Measurements from ENCODE around the gene TDRD9. TPM values are rescaled to one million over a fixed set of nuclear protein-coding genes. Genes with fewer than 3 reads are reported as not detected.

The TDRD9 gene
- total and polyA plus RNA-seq, 8 donors: 0.63 to 9.1 (median 2.2) TPM

- H3K27ac ChIP-seq: no peak overlapping the region
- DNase-seq: peak in 1 of 4 donors; percentile 52
- H3K9me3 ChIP-seq: no peaks in the 10 kb centered on the region
- no peak overlapping the region for H3K4me3 ChIP-seq
- H3K36me3 ChIP-seq: no peaks in the 10 kb centered on the region
- intact Hi-C loops (cut with DNase I): no loop called here
- TF ChIP-seq CTCF (IDR thresholded peaks at IDR 0.05): no peak
- peak; percentile 33 for ATAC-seq
- no peaks in the 10 kb centered on the region for H3K27me3 ChIP-seq
- peaks cover 0 to 12% of the 10 kb centered on the region in 2 donors for H3K4me1 ChIP-seq
Observed at GRCh38 chr14:103889313-103890051, 38.8 kb upstream of the TDRD9 start.

GRCh38 chr14:103890052-103890371 is 38.2 kb upstream of the TDRD9 start:
- intact Hi-C loops (cut with DNase I): no loop called here
- H3K27ac ChIP-seq: no peak overlapping the region

GRCh38 chr14:103890821-103891666 is 37.2 kb upstream of the TDRD9 start:
- intact Hi-C loops (cut with DNase I): no loop called here
- H3K4me3 ChIP-seq: no peak overlapping the region
- H3K27ac ChIP-seq: no peak overlapping the region
- ATAC-seq (no peak), DNase-seq (peak in 1 of 4 donors; percentile 53)
- H3K9me3 ChIP-seq: no peaks in the 10 kb centered on the region
- peaks cover 0 to 12% of the 10 kb centered on the region in 2 donors for H3K4me1 ChIP-seq
- no peaks in the 10 kb centered on the region for H3K27me3 ChIP-seq
- no peaks in the 10 kb centered on the region for H3K36me3 ChIP-seq
- no peak for TF ChIP-seq CTCF (IDR thresholded peaks at IDR 0.05)

More at GRCh38 chr14:103890052-103890371, 38.2 kb upstream of the TDRD9 start:
- no peaks in the 10 kb centered on the region for H3K27me3 ChIP-seq
- ATAC-seq: no peak
- H3K4me3 ChIP-seq: no peak overlapping the region
- peaks cover 0 to 12% of the 10 kb centered on the region in 2 donors for H3K4me1 ChIP-seq
- H3K36me3 ChIP-seq: no peaks in the 10 kb centered on the region
- DNase-seq: peak in 1 of 4 donors; percentile 30
- TF ChIP-seq CTCF (IDR thresholded peaks at IDR 0.05): no peak
- H3K9me3 ChIP-seq: no peaks in the 10 kb centered on the region

GRCh38 chr14:103891667-103892215 is 36.5 kb upstream of the TDRD9 start:
- ATAC-seq (no peak), DNase-seq (peak in 1 of 4 donors; percentile 65)
- H3K27me3 ChIP-seq: no peaks in the 10 kb centered on the region
- H3K9me3 ChIP-seq: no peaks in the 10 kb centered on the region
- no peak for TF ChIP-seq CTCF (IDR thresholded peaks at IDR 0.05)
- H3K4me3 ChIP-seq: no peak overlapping the region
- no peaks in the 10 kb centered on the region for H3K36me3 ChIP-seq
- H3K27ac ChIP-seq: no peak overlapping the region
- intact Hi-C loops (cut with DNase I): no loop called here
- peaks cover 0 to 12% of the 10 kb centered on the region in 2 donors for H3K4me1 ChIP-seq

- intact Hi-C loops (cut with DNase I): no loop called here
- ATAC-seq: no peak
- Histone ChIP-seq H3K27me3 (no peaks in the 10 kb centered on the region), H3K36me3 (no peaks in the 10 kb centered on the region), H3K9me3 (no peaks in the 10 kb centered on the region), H3K4me3 (no peak overlapping the region), H3K4me1 (peaks cover 0 to 12% of the 10 kb centered on the region in 2 donors), H3K27ac (no peak overlapping the region)
- TF ChIP-seq CTCF (IDR thresholded peaks at IDR 0.05): no peak
- peak in 1 of 4 donors; percentile 53 for DNase-seq
Observed at GRCh38 chr14:103892247-103892646, 36.0 kb upstream of the TDRD9 start.
